ENCODE results near the gene TBL1X. TPM values are rescaled to one million over a fixed set of nuclear protein-coding genes. Genes with fewer than 3 reads are reported as not detected.

TBL1X gene
- total and polyA plus RNA-seq, 2 of the 8 experiments (the other 6 are each of a cell fraction or from before 2014, with no cell fraction given): 13.3 to 25.6 TPM

- H4K20me1 ChIP-seq (replicated peaks in 1 of 2; ENCODE audit: control insufficient read depth in 1 of 2, insufficient read depth in 2 of 2, low read length in 2 of 2): no peaks in the 10 kb centered on the region
- no peak overlapping the region for H3K23ac ChIP-seq (ENCODE audit: insufficient read length)
- no peak overlapping the region for H3K18ac ChIP-seq (ENCODE audit: extremely low read depth, low read length)
- no peaks in the 10 kb centered on the region for H3K9me3 ChIP-seq (ENCODE audit: insufficient read depth in 2 of 2, low read depth in 1 of 2, low read length in 1 of 2)
- H3K36me3 ChIP-seq (ENCODE audit: control insufficient read depth in 2 of 4, insufficient read depth in 4 of 4, low read length in 3 of 4): no peaks in the 10 kb centered on the region
- no peak overlapping the region for H3K27ac ChIP-seq (ENCODE audit: low read depth, low read length)
- no peak overlapping the region for H3K9ac ChIP-seq (replicated peaks in 1 of 4; ENCODE audit: extremely low read depth in 1 of 4, low read depth in 3 of 4, low read length in 3 of 4)
- no peak overlapping the region for H3K14ac ChIP-seq (ENCODE audit: insufficient read length)
- no peak overlapping the region for H4K91ac ChIP-seq (replicated peaks; ENCODE audit: insufficient read length, low read length)
- peaks cover 0 to 3% (median 0%) of the 10 kb centered on the region in 4 experiments; a peak in 2 of 7 replicates for H3K4me1 ChIP-seq (replicated peaks in 1 of 4; ENCODE audit: control insufficient read depth in 3 of 4, insufficient read depth in 4 of 4, low read length in 3 of 4)
- no peak overlapping the region for H2BK120ac ChIP-seq (replicated peaks; ENCODE audit: low read depth, low read length)
- no peak overlapping the region for H4K8ac ChIP-seq (ENCODE audit: extremely low read depth, insufficient read depth, low read length)
- H2BK20ac ChIP-seq (ENCODE audit: low read length): no peak overlapping the region
- no peaks in the 10 kb centered on the region for H3K27me3 ChIP-seq (replicated peaks in 1 of 4; ENCODE audit: control insufficient read depth in 3 of 4, extremely low read depth in 1 of 4, insufficient read depth in 3 of 4, low read length in 3 of 4)
- no peak for DNase-seq (ENCODE audit: low read depth in 1 of 2, low spot score in 2 of 2)
- FAIRE-seq: no peak
- 74% methylated on average over 3 of the region's 4 CpGs; no CpG with 5 or more reads in 1 of the 2 experiments for WGBS, 2 experiments (ENCODE audit: extremely low coverage in 1 of 2, insufficient coverage in 1 of 2, insufficient read length in 1 of 2, insufficient replicate concordance in 2 of 2, low coverage in 1 of 2, low lambda C conversion rate in 2 of 2, missing lambda C conversion rate in 1 of 2)
- no peak overlapping the region for H2AFZ ChIP-seq (ENCODE audit: low read length)
- H2BK12ac ChIP-seq (ENCODE audit: low read depth, low read length): no peak overlapping the region
- H3K79me2 ChIP-seq (ENCODE audit: control insufficient read depth in 1 of 2, insufficient read depth in 2 of 2, low read length in 2 of 2): peaks cover 0 to 3% of the 10 kb centered on the region in 2 experiments; a peak in 1 of 4 replicates
- no peak overlapping the region for H4K5ac ChIP-seq (ENCODE audit: insufficient read length, low read depth, low read length)
- no peak overlapping the region for H3K4ac ChIP-seq (replicated peaks; ENCODE audit: insufficient read length, low read depth, low read length)
- H3K79me1 ChIP-seq (ENCODE audit: low read depth, low read length): no peaks in the 10 kb centered on the region
- ChIA-PET POLR2A (ENCODE audit: partially characterized antibody) (interaction anchor here (0.7 kb wide), 1 partner anchor 268 kb away, joined by 4 read pairs; no protein-coding TSS in a partner anchor), CTCF (ENCODE audit: partially characterized antibody) (interaction anchor here (0.5 kb wide), 1 partner anchor 10 kb away, joined by 3 read pairs; no protein-coding TSS in a partner anchor)
- no peak overlapping the region for H3K4me2 ChIP-seq (ENCODE audit: insufficient read depth in 1 of 2, low read depth in 2 of 2, low read length in 2 of 2)
- H2BK15ac ChIP-seq (ENCODE audit: low read length): no peak overlapping the region
- H3K56ac ChIP-seq (replicated peaks; ENCODE audit: insufficient read length, low read depth, low read length): no peak overlapping the region
- no peaks in the 10 kb centered on the region for H3K23me2 ChIP-seq (ENCODE audit: low read depth, low read length)
- H3K4me3 ChIP-seq (ENCODE audit: extremely low read depth in 1 of 4, insufficient read depth in 2 of 4, low read depth in 3 of 4, low read length in 4 of 4): no peak overlapping the region
- H2AK5ac ChIP-seq (ENCODE audit: low read depth, low read length): no peak overlapping the region
- no peak overlapping the region for H2BK5ac ChIP-seq (ENCODE audit: low read depth, low read length)
- TF ChIP-seq, protein P1, sequence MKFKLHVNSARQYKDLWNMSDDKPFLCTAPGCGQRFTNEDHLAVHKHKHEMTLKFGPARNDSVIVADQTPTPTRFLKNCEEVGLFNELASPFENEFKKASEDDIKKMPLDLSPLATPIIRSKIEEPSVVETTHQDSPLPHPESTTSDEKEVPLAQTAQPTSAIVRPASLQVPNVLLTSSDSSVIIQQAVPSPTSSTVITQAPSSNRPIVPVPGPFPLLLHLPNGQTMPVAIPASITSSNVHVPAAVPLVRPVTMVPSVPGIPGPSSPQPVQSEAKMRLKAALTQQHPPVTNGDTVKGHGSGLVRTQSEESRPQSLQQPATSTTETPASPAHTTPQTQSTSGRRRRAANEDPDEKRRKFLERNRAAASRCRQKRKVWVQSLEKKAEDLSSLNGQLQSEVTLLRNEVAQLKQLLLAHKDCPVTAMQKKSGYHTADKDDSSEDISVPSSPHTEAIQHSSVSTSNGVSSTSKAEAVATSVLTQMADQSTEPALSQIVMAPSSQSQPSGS (IDR thresholded peaks at IDR 0.05; ENCODE audit: low read length): no peak
- TF ChIP-seq EP300 (IDR thresholded peaks at IDR 0.05; ENCODE audit: borderline replicate concordance in 1 of 2, low read depth in 2 of 2, low read length in 2 of 2) (no peak), BRCA1 (IDR thresholded peaks at IDR 0.05; ENCODE audit: low read depth, low read length) (no peak), EGR1 (IDR thresholded peaks at IDR 0.05; ENCODE audit: borderline replicate concordance, low read depth, low read length) (no peak), RBBP5 (IDR thresholded peaks at IDR 0.05; ENCODE audit: borderline replicate concordance, low read depth, low read length) (no peak), YY1 (IDR thresholded peaks at IDR 0.05; ENCODE audit: low read depth, low read length) (no peak), SP4 (IDR thresholded peaks at IDR 0.05; ENCODE audit: low read length) (no peak), CBX5 (IDR thresholded peaks at IDR 0.05; ENCODE audit: low read depth, low read length) (no peak), CHD1 (IDR thresholded peaks at IDR 0.05; ENCODE audit: low read depth, low read length) (no peak), JUND (IDR thresholded peaks at IDR 0.05; ENCODE audit: low read length) (no peak), HDAC2 (IDR thresholded peaks at IDR 0.05; ENCODE audit: borderline replicate concordance in 1 of 2, low read depth in 2 of 2, low read length in 2 of 2) (no peak), RNF2 (IDR thresholded peaks at IDR 0.05; ENCODE audit: borderline replicate concordance, low read depth, low read length, missing control alignments, poor library complexity, severe bottlenecking) (no peak)
These were observed 170.5 kb downstream of the TBL1X start for GRCh38 chrX:9635368-9635767.

Measured in H1 (cell line).